Suprapubic skin (tissue), 3 donors: ENCODE data around the gene PDPN.

ENCODE experiments used
- CTCF ChIP-seq, 2 donors: fragments of 200-600 bp in 1 of 2; fragments of 450-650 bp in 1 of 2; sonication (generic) in 1 of 2; IDR thresholded peaks; one replicate each; pipeline ENCODE4 v1.5.1; 2016 to 2019; ENCODE audit warnings: antibody characterized with exemption in 2 of 2, mild to moderate bottlenecking in 1 of 2, moderate library complexity in 1 of 2
- EP300 ChIP-seq: sonication (generic); formaldehyde crosslinking; IDR thresholded peaks from one replicate; pipeline ENCODE4 v1.6.1; 2017; ENCODE audit warnings: antibody characterized with exemption

DNA sequence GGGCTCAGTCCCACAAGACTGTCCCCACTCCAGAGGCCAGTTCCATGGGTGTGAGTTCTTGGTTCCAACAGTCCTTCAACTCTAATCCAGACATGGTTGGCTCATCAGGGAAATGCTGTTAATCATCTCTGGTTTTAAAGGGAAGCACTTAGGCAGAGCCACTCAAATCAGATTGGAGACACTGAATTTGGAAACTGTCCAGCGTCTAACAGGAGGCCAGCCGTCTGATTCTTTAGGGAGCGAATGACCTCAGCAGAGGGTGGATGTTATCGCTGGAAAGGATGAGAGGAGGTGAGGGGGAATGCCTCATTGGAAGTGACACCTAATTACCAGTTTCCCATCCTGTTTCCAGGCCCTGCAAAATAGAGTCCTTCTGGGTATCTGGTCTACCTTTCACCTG is 47.1 kb upstream of the PDPN start:
- TF ChIP-seq CTCF (IDR thresholded peaks at IDR 0.05) = no peak
- no peak for TF ChIP-seq EP300
